NCI-H146 treated with DMSO at 0.1 percent for 48 hours (cell line): ENCODE measurements around the gene KCTD19.

Experiments used
- DNase-seq: peaks from one replicate; lab custom pipeline; 2025; ENCODE audit not compliant: unreplicated experiment; lab: John Stamatoyannopoulos, UW

Gene KCTD19

GRCh38 chr16:67260426-67261063, 66.0 kb downstream of the KCTD19 start:
- no peak for DNase-seq

GRCh38 chr16:67259705-67260104, 66.8 kb downstream of the KCTD19 start:
- no peak for DNase-seq

GRCh38 chr16:67258161-67258835, 68.2 kb downstream of the KCTD19 start:
- no peak for DNase-seq

- DNase-seq, result no peak
Measured at GRCh38 chr16:67257486-67258160, 68.9 kb downstream of the KCTD19 start.

GRCh38 chr16:67256701-67257230, 69.8 kb downstream of the KCTD19 start:
- no peak for DNase-seq

DNA sequence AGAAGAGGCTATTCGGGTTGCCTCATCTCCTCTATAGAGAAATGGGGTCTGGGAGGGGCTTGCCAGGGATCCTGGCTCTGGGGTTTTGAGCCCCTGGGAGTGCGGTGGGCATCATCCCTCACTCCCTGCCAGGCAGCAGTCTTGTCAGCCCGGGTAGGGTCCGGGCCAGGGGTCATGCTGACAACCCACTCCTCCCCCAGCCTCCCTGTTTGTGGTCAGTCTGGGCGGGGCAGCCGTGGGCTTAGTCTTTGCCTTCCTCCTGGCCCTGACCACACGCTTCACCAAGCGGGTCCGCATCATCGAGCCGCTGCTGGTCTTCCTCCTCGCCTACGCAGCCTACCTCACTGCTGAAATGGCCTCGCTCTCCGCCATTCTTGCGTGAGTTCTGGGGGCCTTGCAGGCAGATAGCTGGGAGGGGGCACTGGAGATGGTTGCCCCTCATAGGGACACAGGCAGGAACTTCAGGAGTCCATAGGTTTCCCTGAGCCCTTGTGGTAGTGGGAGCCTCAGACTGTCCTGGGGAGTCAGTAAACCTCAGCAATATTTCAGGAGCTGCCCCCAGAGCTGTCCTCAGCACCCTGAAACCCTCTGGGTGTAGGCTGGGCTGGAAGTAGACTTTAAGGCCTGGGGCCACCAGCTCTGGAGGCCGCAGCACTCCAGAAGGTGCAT, 70.9 kb downstream of the KCTD19 start:
- DNase-seq, result no peak

DNA sequence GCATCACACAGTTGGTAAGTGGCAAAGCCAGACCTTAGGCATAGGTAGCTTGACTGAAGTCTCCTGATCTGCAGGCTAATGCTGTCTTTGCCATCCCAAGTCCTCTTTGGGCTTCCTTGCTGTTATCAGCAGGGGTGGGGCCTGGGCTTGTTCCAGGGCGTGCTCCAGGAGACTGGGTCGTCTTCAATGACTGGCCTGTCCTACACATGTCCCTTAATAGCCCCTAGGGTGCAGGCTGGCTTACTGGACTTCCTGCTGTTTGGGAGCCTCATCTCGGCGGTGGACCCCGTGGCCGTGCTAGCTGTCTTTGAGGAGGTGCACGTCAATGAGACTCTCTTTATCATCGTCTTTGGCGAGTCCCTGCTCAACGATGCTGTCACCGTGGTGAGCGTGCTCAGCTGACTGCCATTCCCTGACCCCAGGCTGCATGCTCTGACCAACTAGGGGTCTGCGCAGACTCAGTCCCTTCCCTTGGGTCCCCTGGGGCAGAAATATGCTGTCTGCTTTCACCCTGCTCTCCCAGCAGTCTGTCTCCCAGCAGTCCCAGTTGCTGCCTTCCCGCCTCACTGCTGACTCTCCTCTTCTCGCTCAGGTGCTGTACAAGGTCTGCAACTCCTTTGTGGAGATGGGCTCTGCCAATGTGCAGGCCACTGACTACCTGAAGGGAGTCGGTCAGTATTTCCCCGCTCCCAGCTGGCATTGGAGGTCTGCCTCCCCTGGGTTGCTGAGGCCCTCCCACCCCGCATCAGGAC, 71.6 kb downstream of the KCTD19 start:
- DNase-seq, result no peak

DNA sequence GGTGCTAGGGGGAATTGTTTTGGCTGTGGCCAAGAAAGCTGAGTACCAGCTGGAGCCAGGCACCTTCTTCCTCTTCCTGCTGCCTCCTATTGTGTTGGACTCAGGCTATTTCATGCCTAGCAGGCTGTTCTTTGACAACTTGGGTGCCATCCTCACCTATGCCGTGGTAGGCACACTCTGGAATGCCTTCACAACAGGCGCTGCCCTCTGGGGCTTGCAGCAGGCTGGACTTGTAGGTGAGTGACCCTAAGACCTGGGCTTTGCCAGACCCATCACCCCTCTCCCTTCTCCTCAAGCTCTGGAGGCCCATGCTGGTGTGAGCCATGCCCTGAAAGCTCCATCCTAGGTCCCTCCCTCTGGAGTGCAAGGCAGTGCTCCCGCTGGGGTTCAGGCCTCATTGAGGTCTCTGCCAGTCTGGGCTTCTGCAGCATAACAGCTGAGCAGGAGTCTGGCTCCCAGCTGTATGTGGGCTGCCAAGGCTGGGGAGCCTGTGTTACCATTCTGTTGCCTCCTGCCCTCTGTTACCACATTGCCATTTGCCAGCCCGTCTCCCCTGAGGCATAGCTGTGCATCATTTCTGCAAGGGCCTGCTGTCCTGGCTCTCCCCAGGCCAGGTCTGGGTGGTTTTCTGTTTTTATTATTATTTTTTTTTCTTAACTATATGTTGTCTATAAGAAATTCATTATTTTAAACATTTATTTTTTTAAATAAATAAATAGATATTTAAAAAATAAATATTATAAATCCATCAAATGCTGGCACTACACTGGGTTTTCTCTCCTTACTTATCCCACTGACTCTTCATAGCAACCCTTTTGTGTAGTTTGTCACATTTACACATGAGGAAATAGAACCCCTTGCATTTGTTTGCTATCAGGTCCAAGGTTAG, 73.7 kb downstream of the KCTD19 start:
- no peak for DNase-seq

DNA sequence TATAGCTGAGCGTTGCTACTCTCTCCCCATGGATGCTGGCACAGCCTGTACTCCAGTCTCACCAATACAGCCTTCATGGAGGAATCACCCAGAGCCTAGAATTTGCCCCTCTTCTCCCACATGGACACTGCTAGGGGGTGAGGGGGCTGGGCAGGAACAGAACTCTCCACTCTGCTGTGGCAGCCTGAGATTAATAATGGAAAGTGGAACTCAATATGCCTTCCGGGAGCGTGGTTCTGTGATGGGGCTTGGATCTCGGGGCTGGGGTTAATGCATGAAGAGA, 76.6 kb downstream of the KCTD19 start:
- no peak for DNase-seq

DNA sequence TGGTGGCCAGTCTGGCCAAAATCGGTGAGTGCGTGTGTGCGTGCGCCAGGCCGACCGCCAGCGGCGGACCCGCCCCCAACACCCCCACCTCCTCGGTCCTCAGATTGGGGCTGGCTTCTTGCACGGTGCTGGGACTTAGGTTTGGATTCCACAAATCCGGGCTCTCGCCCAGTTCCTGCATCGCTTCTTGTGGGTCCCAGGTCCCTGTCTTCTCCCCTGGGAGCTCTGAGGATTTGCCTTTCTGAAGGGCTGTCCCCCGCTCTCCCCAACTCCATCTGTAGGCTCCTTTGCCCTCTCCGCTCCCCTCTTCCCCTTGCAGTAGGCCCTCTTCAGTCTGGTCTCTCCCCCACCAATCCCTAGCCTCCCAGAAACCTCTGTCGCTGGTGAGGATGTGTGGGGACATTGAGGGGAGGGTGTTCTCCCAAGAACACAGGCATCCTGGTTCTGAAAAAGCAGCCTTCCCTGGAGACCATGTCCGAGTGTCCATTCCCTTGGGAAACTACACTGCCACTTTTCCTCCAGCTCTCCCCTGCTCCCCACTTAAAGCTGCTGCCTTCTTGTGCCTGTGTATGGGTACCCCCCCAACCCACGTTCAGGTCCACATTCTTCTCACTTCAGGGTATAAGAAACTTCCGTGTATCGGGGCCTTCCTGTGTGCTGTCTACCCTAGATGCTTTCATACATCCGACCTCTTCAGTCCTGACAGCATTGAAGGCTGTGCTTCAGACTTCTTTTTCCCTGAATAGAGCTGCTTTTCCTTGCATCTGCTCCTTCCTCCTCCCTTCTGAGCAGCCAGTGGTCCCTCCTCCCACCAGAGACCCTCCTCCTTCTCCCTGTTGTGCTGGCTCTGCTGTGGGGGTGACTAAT, 77.1 kb downstream of the KCTD19 start:
- DNase-seq, result no peak

GRCh38 chr16:67248401-67249177, 78.0 kb downstream of the KCTD19 start, which contains the start of gene SLC9A5:
Gene SLC9A5, plus strand, starts transcription at chr16:67248979. Its CDS starts 36 bp downstream, at chr16:67249015.
- DNase-seq, result no peak

GRCh38 chr16:67248073-67248400, 78.5 kb downstream of the KCTD19 start:
- no peak for DNase-seq

DNA sequence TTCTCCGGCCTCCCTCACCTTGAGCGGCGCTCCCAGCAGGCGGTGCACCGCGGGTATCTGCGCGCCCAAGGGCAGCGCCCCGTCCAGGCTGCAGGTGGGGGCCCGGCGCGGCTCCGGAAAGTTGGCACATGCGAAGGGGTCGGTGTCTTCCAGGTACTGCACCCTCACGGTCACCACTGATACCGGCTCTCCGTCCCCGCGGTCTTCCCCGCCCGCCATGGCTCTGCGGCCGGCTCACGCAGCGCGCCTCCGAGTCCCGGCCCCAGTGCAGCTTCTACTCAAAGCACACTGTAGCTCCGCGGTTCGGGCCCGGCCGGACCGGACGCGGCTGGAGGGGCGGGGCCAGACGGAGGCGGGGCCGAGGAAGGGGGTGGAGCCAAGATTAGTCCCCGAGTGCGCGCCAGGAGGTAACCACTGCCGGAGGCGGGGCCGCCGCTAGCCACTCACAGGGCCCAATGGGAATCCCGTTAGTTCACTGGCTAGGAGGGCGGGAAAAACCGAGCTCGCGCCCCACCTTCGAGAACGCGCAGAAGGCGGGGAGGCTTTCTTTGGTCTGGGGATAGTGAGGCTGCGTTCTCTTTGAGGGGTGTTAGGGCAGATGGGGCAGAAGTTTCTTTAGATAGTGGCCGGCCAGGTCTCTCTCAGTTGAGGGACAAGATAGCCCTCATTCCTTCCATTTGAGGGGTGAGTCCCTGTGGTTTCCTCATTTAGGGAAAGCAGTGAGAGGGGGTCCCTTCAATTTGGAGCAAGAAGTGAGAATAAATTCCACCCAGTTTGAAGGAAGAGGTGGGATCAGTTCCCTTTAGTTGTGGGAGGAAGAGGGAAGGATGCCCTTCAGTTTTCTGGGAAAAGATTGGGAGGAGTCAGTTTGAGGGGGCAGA, 79.1 kb downstream of the KCTD19 start, which contains the start of gene FHOD1:
Gene FHOD1, minus strand, starts transcription at position 290 of the 881 bp plus-strand sequence. Its CDS starts 71 bp downstream, at position 219.
- DNase-seq, result peak; percentile 81

GRCh38 chr16:67246756-67247191, 79.8 kb downstream of the KCTD19 start:
- peak; percentile 65 for DNase-seq

- DNase-seq, result peak; percentile 32
Measured at GRCh38 chr16:67246081-67246755, 80.3 kb downstream of the KCTD19 start.

DNA sequence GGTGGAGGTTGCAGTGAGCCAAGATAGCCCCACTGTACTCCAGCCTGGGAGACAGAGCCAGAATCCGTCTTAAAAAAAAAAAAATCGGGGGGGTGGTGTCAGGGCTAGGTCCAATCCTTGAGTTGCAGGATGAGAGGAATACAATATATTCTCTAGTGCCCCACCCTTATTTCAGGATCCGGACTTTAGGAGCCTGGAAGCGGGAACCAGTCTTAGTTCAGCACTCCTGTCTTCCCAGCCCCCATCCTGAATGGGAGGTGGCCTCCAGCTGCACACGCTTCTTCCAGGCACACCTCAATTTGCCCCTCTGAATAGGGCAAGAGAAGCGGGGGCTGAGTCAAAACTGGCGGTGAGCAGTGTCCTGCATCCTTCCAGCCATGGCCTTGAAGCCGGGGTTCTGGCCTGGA, 80.9 kb downstream of the KCTD19 start:
- no peak for DNase-seq

GRCh38 chr16:67245186-67245585, 81.4 kb downstream of the KCTD19 start:
- no peak for DNase-seq
